Heart left ventricle (tissue), 13 donors: ENCODE results near the gene PPP1R14B.

ENCODE experiments used
- POLR2A ChIP-seq, 2 donors: fragments of 450-650 bp; IDR thresholded peaks; one replicate each; pipeline ENCODE4 v1.6.1; 2017; ENCODE audit warnings: antibody characterized with exemption in 2 of 2, mild to moderate bottlenecking in 2 of 2, moderate library complexity in 2 of 2
- TF ChIP-seq, protein P1 (sequence below), 12 donors: fragments of 200-600 bp; sonication (generic) in 4 of 12; IDR thresholded peaks; one replicate each; pipeline versions ENCODE4 v1.5.0 to v1.8.0; 2018 to 2022; ENCODE audit warnings: antibody characterized with exemption in 12 of 12, mild to moderate bottlenecking in 5 of 12
- donor health status: ischemic (EF 13 %, LVEDD 7.1; RV severe dilation, severe dysfunction).
- donor health status: DM: no; HTN: yes; CAD: no.
- donor health status: DM: no; HTN: no; CAD: no.
- donor health status: ischemic (EF 25% LVEDD 6.9; RV normal size, moderate dysfunction).
- donor health status: ischemic (EF 25% LVEDD 5.7; RV mildly dilated, moderate dysfunction).
- donor health status: ischemic (EF 35%, LVEDD 5.7; RV mildly dilated, moderate dysfunction).
- donor health status: nonischemic (EF 11% LVEDD 7.7; RV severe dilation, severe dysfunction).
- donor health status: DM: yes; HTN: yes; CAD: no.
- donor health status: PGD.
- donor health status: ischemic (EF 29% LVEDD 5.4; RV normal size, mild dysfunction).
- donor health status: nonischemic (EF 23%, LVEDD 6.1; RV moderate dilation, normal function).

DNA sequence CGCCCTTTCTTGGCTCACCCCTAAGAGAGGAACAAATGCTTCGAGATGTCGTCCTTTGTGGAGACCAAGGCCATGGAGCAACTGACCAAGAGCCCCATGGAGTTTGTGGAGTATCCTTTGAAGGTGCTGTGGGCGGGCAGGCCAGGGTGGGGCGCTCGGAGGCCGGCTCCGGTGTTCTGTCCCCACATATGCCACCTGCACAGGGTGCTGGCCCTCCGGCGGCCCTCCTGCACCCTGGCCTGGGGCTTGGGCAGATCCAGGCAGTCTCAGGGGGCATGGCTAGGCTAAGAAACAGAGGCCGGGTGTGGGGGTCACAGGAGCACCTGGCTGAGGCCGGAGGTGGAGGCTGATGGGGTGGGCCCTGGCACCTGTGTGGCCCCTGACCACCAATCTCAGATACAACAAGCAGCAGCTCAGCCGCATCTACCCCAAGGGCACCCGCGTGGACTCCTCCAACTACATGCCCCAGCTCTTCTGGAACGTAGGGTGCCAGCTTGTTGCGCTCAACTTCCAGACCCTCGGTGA lies 14.9 kb upstream of the PPP1R14B start:
- TF ChIP-seq, protein P1, sequence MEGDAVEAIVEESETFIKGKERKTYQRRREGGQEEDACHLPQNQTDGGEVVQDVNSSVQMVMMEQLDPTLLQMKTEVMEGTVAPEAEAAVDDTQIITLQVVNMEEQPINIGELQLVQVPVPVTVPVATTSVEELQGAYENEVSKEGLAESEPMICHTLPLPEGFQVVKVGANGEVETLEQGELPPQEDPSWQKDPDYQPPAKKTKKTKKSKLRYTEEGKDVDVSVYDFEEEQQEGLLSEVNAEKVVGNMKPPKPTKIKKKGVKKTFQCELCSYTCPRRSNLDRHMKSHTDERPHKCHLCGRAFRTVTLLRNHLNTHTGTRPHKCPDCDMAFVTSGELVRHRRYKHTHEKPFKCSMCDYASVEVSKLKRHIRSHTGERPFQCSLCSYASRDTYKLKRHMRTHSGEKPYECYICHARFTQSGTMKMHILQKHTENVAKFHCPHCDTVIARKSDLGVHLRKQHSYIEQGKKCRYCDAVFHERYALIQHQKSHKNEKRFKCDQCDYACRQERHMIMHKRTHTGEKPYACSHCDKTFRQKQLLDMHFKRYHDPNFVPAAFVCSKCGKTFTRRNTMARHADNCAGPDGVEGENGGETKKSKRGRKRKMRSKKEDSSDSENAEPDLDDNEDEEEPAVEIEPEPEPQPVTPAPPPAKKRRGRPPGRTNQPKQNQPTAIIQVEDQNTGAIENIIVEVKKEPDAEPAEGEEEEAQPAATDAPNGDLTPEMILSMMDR (IDR thresholded peaks at IDR 0.05): no peak
- no peak for TF ChIP-seq POLR2A (IDR thresholded peaks at IDR 0.05)
